ENCODE data around the gene LYPD8. TPM values are rescaled to one million over a fixed set of nuclear protein-coding genes. Genes with fewer than 3 reads are reported as not detected.

Gene LYPD8
- total RNA-seq, 1 donor from 2014 or later = not detected

- Histone ChIP-seq H3K27me3 (ENCODE audit: insufficient read depth, low read length) (no peaks in the 10 kb centered on the region), H3K4me3 (ENCODE audit: insufficient read depth, low read depth, low read length) (no peak overlapping the region), H3K9me3 (ENCODE audit: insufficient read depth, low read depth, low read length) (no peaks in the 10 kb centered on the region), H3K9ac (ENCODE audit: low read length) (no peak overlapping the region), H3K36me3 (ENCODE audit: insufficient read depth, low read length) (no peaks in the 10 kb centered on the region), H3K4me2 (ENCODE audit: low read length) (no peak overlapping the region), H4K20me1 (ENCODE audit: insufficient read depth, low read length) (no peaks in the 10 kb centered on the region), H3K27ac (ENCODE audit: low read depth, low read length) (no peak overlapping the region), H3K4me1 (ENCODE audit: insufficient read depth, low read length) (no peaks in the 10 kb centered on the region), H3K79me2 (ENCODE audit: insufficient read depth, low read length) (no peaks in the 10 kb centered on the region), H2AFZ (ENCODE audit: low read depth, low read length) (no peak overlapping the region)
- Mint-ChIP-seq H3K27ac (ENCODE audit: unreplicated experiment) (no peak overlapping the region), H3K4me3 (ENCODE audit: unreplicated experiment) (no peak overlapping the region), H3K4me1 (ENCODE audit: low read depth, unreplicated experiment) (no peaks in the 10 kb centered on the region), H3K9me3 (ENCODE audit: unreplicated experiment) (peaks cover 19% of the 10 kb centered on the region), H3K27me3 (ENCODE audit: low read depth, unreplicated experiment) (no peaks in the 10 kb centered on the region), H3K36me3 (ENCODE audit: low read depth, unreplicated experiment) (peaks cover 1% of the 10 kb centered on the region)
- FAIRE-seq = no peak
- TF ChIP-seq CTCF (IDR thresholded peaks at IDR 0.05; ENCODE audit: insufficient read depth, low read depth, low read length) = no peak
- TF ChIP-seq EZH2 (IDR thresholded peaks at IDR 0.05; ENCODE audit: insufficient read depth, low read length) = no peak
- no peak for DNase-seq (ENCODE audit: low read depth)
Measured at GRCh38 chr1:248733566-248733965, 22.0 kb downstream of the LYPD8 start.

- Mint-ChIP-seq H3K27ac (ENCODE audit: unreplicated experiment) (no peak overlapping the region), H3K36me3 (ENCODE audit: low read depth, unreplicated experiment) (no peaks in the 10 kb centered on the region), H3K4me1 (ENCODE audit: low read depth, unreplicated experiment) (no peaks in the 10 kb centered on the region), H3K27me3 (ENCODE audit: low read depth, unreplicated experiment) (no peaks in the 10 kb centered on the region), H3K9me3 (ENCODE audit: unreplicated experiment) (peaks cover 16% of the 10 kb centered on the region), H3K4me3 (ENCODE audit: unreplicated experiment) (no peak overlapping the region)
- Histone ChIP-seq H3K4me3 (ENCODE audit: insufficient read depth, low read depth, low read length) (no peak overlapping the region), H3K27me3 (ENCODE audit: insufficient read depth, low read length) (no peaks in the 10 kb centered on the region), H3K9me3 (ENCODE audit: insufficient read depth, low read depth, low read length) (no peaks in the 10 kb centered on the region), H3K9ac (ENCODE audit: low read length) (no peak overlapping the region), H3K79me2 (ENCODE audit: insufficient read depth, low read length) (no peaks in the 10 kb centered on the region), H3K4me1 (ENCODE audit: insufficient read depth, low read length) (no peaks in the 10 kb centered on the region), H4K20me1 (ENCODE audit: insufficient read depth, low read length) (no peaks in the 10 kb centered on the region), H3K27ac (ENCODE audit: low read depth, low read length) (no peak overlapping the region), H3K4me2 (ENCODE audit: low read length) (no peak overlapping the region), H2AFZ (ENCODE audit: low read depth, low read length) (no peak overlapping the region), H3K36me3 (ENCODE audit: insufficient read depth, low read length) (no peaks in the 10 kb centered on the region)
- DNase-seq (ENCODE audit: low read depth) (no peak), FAIRE-seq (no peak)
- TF ChIP-seq CTCF (IDR thresholded peaks at IDR 0.05; ENCODE audit: insufficient read depth, low read depth, low read length) (no peak), EZH2 (IDR thresholded peaks at IDR 0.05; ENCODE audit: insufficient read depth, low read length) (no peak)
Measured at GRCh38 chr1:248730507-248731335, 24.8 kb downstream of the LYPD8 start.

- H2AFZ ChIP-seq (ENCODE audit: low read depth, low read length) = no peak overlapping the region
- no peaks in the 10 kb centered on the region for H3K36me3 Mint-ChIP-seq (ENCODE audit: low read depth, unreplicated experiment)
- DNase-seq (ENCODE audit: low read depth) (peak; percentile 2), FAIRE-seq (no peak)
- TF ChIP-seq EZH2 (IDR thresholded peaks at IDR 0.05; ENCODE audit: insufficient read depth, low read length) (no peak), CTCF (IDR thresholded peaks at IDR 0.05; ENCODE audit: insufficient read depth, low read depth, low read length) (no peak)
- H3K36me3 ChIP-seq (ENCODE audit: insufficient read depth, low read length) = no peaks in the 10 kb centered on the region
- H3K27me3 ChIP-seq (ENCODE audit: insufficient read depth, low read length) = no peaks in the 10 kb centered on the region
- no peak overlapping the region for H3K4me3 ChIP-seq (ENCODE audit: insufficient read depth, low read depth, low read length)
- no peaks in the 10 kb centered on the region for H3K4me1 ChIP-seq (ENCODE audit: insufficient read depth, low read length)
- no peak overlapping the region for H3K27ac ChIP-seq (ENCODE audit: low read depth, low read length)
- H3K4me3 Mint-ChIP-seq (ENCODE audit: unreplicated experiment) = no peak overlapping the region
- H3K9me3 Mint-ChIP-seq (ENCODE audit: unreplicated experiment) = peaks cover 14% of the 10 kb centered on the region
- no peaks in the 10 kb centered on the region for H3K4me1 Mint-ChIP-seq (ENCODE audit: low read depth, unreplicated experiment)
- H3K27ac Mint-ChIP-seq (ENCODE audit: unreplicated experiment) = no peak overlapping the region
- H4K20me1 ChIP-seq (ENCODE audit: insufficient read depth, low read length) = no peaks in the 10 kb centered on the region
- no peak overlapping the region for H3K4me2 ChIP-seq (ENCODE audit: low read length)
- no peak overlapping the region for H3K9ac ChIP-seq (ENCODE audit: low read length)
- H3K27me3 Mint-ChIP-seq (ENCODE audit: low read depth, unreplicated experiment) = no peaks in the 10 kb centered on the region
- peaks cover 5% of the 10 kb centered on the region for H3K9me3 ChIP-seq (ENCODE audit: insufficient read depth, low read depth, low read length)
- H3K79me2 ChIP-seq (ENCODE audit: insufficient read depth, low read length) = no peaks in the 10 kb centered on the region
Measured at GRCh38 chr1:248714248-248714647, 41.3 kb downstream of the LYPD8 start.
